GM18498 (cell line): ENCODE results near the gene RGS17.
"Not testable (repeated sequence)": the region's sequence is repeated elsewhere in the genome, so short reads cannot be mapped to it uniquely, and the experiment has no call there.

Experiments used
- ATAC-seq: cut with Tn5 transposase; IDR thresholded peaks from one replicate; pipeline ENCODE4 v1.9.1; 2021; ENCODE audit warnings: mild to moderate bottlenecking, moderate library complexity; ENCODE audit not compliant: unreplicated experiment

RGS17 gene

DNA sequence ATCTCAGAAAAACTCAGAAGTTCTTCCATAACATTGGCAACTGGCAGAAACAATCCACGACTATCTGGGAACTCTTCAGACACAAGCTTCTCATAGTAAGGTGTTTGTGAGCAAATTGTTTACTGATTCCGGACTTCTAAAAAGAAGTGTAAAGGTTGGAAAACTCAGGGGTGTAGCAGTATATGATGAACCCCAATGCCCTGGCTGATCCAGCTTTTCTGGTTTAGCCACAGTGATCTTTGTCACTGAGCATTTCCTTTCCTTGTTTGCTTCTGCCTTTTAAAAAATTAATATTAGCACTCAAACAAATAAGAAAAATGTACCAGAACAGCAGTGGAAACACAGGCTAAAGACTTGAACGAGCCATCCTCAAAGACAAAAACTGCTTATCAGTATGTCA lies 4.9 kb downstream of the RGS17 start:
- ATAC-seq: no peak

DNA sequence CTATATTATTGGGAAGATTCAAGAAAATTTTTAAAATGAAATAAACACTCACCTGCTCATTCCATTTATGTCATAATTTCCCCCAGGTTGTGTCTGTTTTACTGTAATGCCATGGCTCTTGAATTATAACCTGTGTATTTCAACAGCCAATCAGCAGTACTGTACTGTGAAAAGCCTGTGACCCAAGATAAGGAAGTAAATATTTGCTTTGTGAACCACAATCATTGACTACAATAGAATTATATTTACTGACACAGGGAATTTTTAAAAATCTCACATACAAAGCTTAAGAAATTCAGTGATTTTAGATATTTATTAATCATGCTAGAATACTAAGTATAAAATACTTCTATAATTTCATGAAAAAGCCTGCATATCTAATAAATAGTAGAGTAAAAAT lies 6.0 kb downstream of the RGS17 start:
- ATAC-seq: no peak

- peak; percentile 65 for ATAC-seq
Observed at GRCh38 chr6:153123801-153124200, 7.3 kb downstream of the RGS17 start.

DNA sequence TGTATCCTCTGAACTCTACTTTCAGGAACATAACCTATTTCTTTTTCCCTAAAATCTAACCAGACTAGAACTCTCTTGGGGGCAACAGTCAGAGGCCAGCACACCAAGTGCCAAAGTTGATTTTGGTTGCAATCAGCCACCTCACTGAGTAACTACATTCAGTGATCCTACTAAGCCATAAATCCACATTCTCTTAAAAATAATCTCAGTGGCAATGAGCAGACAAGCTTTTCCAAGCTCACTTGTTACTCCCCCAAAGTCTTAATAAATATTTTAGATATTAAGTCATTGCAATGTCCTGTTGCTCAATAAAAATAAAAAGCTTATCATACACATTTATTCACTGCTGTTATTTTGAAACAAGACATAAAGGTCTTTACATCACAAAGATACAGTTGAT lies 9.8 kb downstream of the RGS17 start:
- ATAC-seq: no peak

- ATAC-seq: peak; percentile 96
Observed at GRCh38 chr6:153117986-153118879, 12.8 kb downstream of the RGS17 start.

DNA sequence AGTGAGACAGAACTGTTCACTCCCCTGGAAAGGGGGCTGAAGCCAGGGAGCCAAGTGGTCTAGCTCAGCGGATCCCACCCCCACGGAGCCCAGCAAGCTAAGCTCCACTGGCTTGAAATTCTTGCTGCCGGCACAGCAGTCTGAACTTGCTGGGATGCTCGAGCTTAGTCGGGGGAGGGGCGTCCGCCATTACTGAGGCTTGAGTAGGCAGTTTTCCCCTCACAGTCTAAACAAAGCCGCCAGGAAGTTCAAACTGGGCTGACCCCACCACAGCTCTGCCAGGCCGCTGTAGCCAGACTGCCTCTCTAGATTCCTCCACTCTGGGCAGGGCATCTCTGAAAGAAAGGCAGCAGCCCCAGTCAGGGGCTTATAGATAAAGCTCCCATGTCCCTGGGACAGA lies 20.0 kb downstream of the RGS17 start:
- ATAC-seq: not testable (repeated sequence)

DNA sequence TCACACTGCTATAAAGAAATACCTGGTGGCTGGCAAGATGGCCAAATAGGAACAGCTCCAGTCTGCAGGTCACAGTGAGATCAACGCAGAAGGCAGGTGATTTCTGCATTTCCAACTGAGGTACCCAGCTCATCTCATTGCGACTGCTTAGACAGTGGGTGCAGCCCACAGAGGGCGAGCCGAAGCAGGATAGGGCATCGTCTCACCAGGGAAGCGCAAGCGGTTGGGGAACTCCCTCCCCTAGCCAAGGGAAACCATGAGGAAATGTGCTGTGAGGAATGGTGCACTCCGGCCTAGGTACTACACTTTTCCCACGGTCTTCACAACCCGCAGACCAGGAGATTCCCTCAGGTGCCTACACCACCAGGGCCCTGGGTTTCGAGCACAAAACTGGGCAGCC lies 20.5 kb downstream of the RGS17 start:
- ATAC-seq: not testable (repeated sequence)

DNA sequence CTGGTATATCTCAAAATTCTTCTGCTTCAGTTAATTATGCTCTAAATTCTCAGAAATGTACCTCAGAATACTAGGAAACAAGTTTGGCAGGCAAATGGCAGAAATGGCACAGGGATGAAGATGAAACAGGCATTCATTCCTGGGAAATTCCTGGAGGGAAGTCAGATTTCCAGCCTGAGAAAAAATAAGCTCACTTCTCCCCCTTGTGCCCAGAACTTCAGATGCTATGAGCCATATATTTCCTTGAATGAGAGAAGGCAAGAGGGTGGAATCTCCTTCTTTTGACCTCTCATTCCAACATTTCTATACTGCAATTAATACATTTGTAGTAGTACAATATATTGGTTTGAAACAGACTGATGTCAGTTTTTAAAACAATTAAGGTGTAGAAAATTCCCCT lies 22.8 kb downstream of the RGS17 start:
- no peak for ATAC-seq

DNA sequence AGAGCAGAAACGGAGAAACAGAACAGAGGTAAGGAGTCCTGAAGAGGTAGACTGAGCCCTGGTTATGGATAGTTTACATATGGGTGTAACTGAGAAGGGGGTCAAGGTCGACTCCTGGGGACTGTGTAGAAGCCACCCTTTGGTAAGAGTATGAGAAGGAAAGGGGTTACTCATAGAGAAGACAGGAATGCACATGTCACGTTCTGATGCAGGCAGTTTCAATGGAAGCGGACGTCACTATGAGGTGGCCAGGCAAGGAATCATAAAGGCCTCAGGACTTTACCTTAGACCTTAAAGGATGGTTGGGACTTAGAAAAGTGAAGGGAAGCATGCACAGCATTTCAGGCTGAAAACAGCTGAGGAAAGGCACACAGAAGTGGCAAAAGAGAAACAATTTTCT lies 25.1 kb downstream of the RGS17 start:
- ATAC-seq: no peak

GRCh38 chr6:153104220-153104619 lies 26.9 kb downstream of the RGS17 start:
- ATAC-seq: no peak

- ATAC-seq: no peak
Observed at GRCh38 chr6:153103319-153103655, 27.8 kb downstream of the RGS17 start.

- ATAC-seq: no peak
Observed at GRCh38 chr6:153102605-153103318, 28.3 kb downstream of the RGS17 start.

GRCh38 chr6:153101461-153101860 lies 29.6 kb downstream of the RGS17 start:
- ATAC-seq: no peak

DNA sequence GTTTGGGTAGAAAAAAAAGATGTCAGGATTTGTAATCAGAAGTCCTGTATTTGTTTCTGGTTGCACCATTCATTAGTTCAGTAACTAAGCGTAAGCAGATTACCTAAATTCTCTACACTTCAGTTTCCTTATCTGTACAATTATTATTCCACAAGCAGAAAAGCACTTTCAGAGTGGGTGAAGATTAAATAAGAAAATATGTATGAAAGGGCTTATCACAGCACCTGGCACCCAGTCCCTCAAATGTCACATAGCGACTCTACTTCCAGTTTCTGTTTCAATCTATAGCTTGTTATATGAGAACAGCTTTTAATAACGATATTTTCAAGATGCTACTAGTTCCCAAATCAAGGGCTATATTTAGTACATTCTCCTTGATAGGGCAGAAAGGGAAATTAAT lies 31.4 kb downstream of the RGS17 start:
- no peak for ATAC-seq

- ATAC-seq: no peak
Observed at GRCh38 chr6:153096792-153097191, 34.3 kb downstream of the RGS17 start.

DNA sequence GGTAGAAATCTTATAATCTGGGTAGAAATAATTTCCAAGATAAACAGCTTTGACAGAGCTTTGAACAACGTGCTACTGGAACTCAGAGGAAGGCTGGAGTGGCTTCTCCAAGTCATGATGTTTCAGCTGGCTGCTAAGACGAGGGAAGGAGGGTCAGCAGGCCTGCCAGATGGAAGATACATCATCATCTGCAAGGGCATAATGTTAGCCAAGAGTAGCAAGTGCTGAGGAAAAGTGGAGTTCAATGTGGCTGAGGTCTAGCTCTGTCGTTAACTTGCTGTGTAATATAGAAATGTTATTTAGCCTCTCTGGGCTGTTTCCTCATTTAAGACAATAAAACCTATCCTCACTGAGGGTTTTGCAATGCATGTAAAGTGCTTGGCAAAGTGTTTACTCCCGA lies 35.1 kb downstream of the RGS17 start:
- no peak for ATAC-seq

DNA sequence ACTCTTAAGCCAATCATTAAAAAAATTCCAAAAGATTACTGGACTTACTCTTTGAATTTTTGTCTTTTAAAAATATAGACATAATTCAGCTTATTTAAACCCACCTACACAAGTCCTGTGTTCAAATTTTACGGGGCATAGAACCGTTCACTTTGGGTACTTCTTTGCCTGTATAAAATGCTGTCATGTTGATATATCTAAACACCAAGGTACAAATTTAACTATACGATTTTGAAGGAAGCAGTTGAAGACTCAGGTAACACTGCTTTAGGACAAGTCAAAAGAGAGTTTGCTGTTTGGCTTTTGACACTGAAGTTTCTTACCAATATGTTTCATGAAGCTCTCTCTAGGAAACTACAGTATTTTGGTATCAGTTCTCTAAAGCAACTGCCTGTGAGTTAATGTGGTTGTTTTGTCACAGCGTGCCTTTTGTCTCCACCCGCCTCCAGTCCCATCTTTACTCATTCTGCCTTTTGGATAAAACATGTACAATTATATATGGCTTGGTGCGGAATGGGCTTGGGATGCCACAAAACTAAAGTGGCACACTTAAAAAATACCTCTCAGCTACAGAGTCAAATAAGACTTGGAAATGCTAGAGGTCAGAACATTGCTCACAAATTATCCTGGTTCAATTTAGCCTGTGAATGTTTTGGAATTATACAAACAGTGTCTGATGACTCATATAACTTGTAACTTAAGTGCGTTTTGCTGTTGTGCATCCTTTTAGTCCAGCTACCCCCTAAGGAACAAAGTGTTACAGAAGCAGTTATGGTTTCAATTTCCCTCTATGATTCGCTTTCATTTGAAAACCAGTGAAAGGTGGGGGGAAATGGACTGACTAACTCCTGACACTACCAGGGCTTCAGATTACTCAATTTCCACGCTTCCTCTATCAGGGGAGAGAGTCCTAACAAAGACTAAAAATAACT lies 38.7 kb downstream of the RGS17 start:
- ATAC-seq: peak; percentile 90

- no peak for ATAC-seq
Observed at GRCh38 chr6:153090241-153090930, 40.7 kb downstream of the RGS17 start.

DNA sequence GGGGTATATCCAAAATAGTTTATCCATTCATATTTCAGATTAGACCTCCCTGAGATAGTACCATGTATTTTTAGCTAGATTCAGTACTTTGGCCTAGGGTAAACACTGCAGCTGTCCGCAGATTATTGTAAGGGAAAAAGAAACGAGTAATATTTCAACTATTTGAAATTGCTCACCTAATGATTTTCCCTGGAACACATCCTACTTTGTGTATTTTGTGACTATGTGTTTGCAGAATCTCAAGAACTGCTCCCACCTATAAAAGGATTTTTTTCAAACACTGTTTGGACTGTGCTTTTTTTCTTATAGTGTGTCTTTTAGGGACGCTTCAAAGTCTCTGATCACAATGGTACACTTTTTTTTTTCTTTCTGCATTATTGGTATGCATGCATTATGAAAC lies 42.3 kb downstream of the RGS17 start:
- ATAC-seq: no peak

- no peak for ATAC-seq
Observed at GRCh38 chr6:153087436-153087835, 43.6 kb downstream of the RGS17 start.
